ENCODE results near the gene SPI1.
"Not testable (repeated sequence)": the region's sequence is repeated elsewhere in the genome, so short reads cannot be mapped to it uniquely, and the experiment has no call there.

Gene SPI1

GRCh38 chr11:47324520-47324919 is 53.8 kb downstream of the SPI1 start:
- DNase-seq (ENCODE audit: low spot score) = no peak

GRCh38 chr11:47318166-47318565 is 60.2 kb downstream of the SPI1 start:
- no peak for DNase-seq (ENCODE audit: low spot score)

GRCh38 chr11:47317064-47317828 is 61.1 kb downstream of the SPI1 start:
- no peak for DNase-seq (ENCODE audit: low spot score)

GRCh38 chr11:47316501-47316900 is 61.8 kb downstream of the SPI1 start:
- not testable (repeated sequence) for DNase-seq (ENCODE audit: low spot score)

GRCh38 chr11:47314992-47315391 is 63.4 kb downstream of the SPI1 start:
- DNase-seq (ENCODE audit: low spot score) = peak; percentile 74

- DNase-seq (ENCODE audit: low spot score) = no peak
These were observed 70.1 kb downstream of the SPI1 start for GRCh38 chr11:47308050-47308823.

- DNase-seq (ENCODE audit: low spot score) = no peak
These were observed 71.9 kb downstream of the SPI1 start for GRCh38 chr11:47306484-47306844.

- DNase-seq (ENCODE audit: low spot score) = no peak
These were observed 72.4 kb downstream of the SPI1 start for GRCh38 chr11:47305734-47306483.
